ENCODE data around the gene ADRB2.

Gene ADRB2

DNA sequence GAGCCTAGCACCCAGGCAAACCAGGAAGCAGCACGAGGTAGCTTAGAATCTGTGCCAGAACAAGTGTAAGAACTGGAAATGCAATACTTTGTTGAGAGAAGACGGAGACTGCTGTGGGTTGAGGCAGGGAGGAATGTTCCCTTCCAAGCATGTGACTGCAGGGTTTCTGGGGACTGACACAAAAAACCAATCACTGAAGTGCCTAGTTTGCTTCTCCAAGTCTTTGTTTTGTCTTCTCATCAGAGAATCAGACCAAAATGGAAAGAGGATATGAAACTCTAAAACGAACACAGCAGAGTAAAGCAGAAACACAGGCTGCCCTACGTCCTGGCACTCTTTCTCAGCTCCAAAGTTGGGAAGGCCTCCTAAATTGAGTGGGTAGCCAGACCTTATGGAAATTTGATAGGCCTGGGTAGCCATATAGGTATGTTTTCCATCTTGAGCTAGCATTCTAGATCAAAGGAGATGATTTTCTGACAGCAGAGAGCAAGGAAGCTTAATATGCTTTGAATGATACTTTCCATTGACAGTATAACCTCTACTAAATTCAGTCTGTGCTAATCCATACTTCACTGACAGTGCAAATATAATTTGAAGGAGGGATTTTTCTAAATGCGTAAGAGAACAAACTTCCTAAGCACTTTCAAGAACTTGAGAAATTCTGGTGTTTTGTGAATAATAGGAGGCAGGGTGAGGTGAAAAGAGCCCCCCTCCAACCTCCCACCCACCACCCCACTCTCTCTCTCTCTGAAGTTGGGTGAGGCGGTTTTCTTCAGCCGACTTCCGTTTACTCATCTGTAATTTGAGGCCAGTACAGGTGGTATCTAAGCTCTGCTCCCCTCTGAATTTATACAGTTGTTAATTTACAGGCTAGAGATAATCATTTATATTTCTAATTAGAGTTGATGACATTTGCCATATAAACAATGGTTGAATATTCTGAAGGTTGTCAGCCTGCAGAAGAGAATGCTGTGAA is 5.5 kb downstream of the ADRB2 start:
- no peak for DNase-seq

DNA sequence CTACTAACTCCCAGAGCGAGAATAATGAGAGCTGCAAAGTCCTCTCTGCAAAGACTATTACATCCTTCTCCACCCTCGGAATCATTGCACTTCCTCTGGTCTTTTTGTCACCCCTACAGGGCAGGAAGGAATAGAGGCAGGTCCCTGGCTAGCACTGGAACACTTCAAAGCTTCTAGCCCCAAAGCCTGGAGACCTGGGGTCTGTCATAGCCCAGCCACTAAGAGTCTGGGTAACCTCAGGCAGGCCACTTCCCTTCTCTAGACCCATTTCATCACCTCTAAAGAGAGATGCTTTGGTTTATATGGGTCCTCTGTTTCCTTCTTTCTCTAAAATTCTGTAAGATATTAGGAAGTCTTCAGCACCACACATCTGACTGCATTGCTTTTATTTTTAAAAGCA is 6.7 kb downstream of the ADRB2 start:
- no peak for DNase-seq

DNA sequence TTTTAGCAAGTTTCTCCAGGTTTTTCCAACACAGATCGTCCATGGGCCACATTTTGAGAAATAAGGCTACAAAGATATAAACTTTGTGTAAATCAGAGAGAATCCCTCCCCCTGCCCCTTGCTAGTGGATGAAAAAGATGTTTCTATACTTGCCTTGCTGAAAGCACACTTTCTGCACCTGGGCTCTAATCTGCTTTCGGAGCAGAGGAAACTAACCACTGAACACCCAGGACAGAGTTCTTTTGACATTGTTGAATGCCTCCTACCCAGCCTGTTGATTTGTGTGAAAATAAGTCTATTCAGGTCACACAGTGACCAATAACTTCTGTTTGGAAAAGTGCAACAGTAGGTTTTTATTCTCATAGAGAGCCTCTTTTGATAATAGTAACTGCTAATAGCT is 7.5 kb downstream of the ADRB2 start:
- no peak for DNase-seq

DNA sequence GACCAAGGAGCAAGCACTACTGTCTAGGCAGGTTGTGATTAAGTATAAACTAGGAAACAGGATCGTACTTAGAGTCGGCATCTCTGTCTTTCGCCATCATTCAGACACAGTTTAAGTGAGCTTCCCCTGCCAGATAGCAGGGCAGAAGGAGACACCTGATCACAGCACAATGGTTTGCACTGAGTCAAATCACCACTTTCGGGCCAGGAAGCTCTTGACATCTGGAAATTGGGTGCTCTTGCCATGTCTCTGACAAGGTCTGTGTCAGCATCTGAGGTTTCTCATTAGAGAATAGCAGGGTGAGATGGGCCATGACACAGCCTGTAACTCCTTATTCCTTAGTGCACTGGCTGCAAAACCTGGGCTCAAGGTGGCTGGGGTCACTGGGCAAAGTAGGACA is 8.3 kb downstream of the ADRB2 start:
- no peak for DNase-seq

DNA sequence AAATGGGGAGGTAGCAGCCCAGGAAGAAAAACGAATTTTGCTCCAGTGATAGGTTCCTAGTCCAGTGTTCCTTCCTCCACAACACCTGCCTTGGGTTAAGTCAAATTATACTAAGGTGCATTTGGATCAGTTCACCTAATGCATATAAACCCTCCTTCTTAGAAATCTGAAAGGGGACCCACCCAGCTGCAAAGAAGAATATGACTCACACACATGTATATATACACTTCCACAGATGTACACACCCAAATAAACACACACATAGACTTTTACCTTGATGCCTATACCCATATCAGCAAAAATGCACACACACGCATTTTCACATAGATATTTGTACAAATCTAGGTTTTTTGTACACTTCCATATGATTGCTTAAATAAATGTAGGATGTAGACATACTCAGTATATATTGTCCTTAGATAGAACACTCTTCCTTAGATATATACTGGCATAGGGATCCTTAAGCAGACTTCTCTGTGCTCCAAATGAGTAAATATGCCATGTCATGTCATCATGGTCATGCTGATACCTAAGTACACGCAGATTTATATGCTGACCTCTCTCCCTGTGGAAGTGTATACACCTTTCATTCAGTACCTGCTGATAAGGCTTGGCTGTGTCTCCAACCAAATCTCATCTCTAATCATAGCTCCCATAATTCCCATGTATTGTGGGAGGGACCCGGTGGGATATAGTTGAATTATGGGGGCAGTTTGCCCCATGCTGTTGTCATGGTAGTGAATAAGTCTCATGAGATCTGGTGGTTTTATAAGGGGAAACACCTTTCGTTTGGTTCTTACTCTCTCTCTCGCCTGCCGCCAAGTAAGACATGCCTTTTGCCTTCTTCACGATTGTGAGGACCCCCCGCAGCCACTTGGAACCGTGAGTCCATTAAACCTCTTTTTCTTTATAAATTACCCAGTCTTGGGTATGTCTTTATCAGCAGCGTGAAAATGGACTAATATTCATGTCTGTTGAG is 10.2 kb downstream of the ADRB2 start:
- DNase-seq = no peak

DNA sequence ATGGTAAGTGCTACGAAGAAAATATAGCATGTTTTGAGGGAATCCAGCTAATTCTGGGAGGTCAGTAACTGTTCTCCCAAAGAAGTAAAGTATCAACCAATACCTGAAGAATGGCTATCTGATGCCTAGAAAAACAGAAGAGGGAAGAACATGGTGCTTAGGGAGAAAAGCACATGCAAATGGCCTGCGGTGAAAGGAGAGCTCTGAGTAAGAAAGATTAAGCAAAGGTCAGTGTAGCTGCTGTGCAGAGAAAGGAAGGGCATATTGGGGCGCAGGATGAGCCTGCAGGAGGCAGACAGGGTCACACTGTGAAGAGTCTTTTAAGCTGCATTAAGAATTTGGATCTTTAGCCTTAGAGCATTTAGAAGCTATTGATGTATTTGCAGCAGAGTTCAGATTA is 11.0 kb downstream of the ADRB2 start:
- DNase-seq = no peak

DNA sequence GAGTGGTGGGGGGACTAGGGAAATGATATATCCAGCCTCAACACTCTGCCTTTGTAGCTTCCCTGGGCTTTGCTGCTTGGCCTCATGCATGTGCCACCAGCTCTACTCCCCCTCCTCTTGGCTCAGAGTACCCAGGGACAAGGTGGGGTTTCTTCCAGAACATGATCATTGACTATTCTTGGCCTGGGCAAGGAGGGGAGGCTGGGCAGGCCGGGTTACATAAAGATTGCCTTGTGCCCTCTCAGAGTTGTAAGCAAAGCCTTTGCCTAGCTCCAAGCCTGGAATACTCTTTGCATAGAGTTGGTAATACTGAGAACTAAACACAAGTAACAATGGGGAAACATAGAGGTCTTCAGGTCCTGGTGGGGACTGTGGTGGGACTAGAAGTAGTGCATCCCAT is 11.9 kb downstream of the ADRB2 start:
- no peak for DNase-seq

DNA sequence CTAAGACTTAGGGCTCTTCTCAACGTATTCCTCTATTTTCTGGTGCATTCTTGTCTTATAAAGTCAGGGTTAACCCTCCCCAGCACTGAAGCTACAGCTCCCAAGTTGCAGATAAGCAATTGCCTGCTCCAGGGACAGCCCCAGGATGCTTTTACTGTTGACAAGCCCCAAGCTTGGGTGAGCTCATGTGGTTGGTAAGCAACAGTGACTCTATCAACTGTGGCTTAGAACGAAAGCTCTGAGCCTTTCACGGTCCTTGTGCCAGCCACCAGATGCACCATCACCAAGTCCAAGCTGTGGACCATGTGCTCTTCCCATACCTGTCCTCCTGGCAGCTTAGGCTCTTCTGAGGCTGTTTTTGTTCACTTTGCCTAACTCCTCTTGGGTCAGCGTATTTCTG is 13.5 kb downstream of the ADRB2 start:
- DNase-seq = no peak

DNA sequence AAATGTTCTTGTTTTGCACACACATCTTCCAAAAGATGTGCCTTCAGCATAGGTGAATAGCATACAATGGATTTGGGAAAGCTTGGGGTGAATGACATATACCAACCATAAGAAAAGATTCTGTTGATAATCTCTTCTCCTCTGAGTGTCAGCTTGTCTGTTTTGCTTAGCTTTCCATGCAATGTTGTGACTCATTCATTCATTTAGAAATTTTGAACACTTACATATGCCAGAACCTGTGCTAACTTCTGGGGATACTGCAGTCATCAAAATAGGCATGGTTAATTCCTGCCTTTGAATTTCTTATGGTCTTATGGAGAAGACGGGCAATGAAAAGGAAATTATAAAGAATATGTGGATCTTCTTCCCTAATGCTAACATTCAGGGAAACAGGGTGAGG is 14.1 kb downstream of the ADRB2 start:
- DNase-seq = no peak

DNA sequence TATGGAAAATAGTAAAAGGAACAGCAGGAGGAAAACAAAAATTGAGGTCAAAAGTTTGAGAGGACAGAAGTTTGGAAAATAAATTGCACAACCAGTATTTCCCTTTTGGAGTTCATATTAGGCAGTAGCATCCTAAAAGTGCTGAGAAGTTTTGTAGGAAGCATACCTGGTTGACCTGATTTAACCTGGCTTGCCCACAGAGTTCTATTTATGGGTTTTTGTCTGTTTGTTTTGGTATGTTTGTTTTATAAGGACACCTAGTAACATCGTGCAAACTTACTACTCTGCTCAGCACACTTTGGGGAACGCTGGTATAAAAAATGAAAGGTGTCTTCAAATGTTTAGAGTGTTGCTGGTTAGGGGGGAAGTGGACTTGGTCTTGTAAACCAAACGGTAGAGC is 15.1 kb downstream of the ADRB2 start:
- no peak for DNase-seq

DNA sequence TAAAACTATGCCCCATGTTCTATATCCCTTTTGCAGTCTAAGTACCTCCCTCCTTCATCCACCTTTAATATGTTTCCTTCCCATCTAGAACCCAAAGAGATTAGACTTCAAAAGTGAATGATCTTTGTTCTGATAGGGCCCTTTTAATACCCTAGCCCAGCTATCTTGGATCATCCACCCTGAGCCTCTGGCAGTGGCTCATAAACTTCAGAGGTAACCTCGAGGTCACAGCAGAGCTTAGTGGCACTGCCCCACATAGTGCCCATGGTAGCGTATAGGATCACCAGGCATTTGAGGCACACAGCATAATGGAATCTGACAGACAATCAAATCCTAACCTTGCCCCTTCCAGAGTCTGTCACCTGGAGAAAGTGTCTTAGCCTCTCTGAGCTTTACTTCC is 15.8 kb downstream of the ADRB2 start:
- DNase-seq = no peak

DNA sequence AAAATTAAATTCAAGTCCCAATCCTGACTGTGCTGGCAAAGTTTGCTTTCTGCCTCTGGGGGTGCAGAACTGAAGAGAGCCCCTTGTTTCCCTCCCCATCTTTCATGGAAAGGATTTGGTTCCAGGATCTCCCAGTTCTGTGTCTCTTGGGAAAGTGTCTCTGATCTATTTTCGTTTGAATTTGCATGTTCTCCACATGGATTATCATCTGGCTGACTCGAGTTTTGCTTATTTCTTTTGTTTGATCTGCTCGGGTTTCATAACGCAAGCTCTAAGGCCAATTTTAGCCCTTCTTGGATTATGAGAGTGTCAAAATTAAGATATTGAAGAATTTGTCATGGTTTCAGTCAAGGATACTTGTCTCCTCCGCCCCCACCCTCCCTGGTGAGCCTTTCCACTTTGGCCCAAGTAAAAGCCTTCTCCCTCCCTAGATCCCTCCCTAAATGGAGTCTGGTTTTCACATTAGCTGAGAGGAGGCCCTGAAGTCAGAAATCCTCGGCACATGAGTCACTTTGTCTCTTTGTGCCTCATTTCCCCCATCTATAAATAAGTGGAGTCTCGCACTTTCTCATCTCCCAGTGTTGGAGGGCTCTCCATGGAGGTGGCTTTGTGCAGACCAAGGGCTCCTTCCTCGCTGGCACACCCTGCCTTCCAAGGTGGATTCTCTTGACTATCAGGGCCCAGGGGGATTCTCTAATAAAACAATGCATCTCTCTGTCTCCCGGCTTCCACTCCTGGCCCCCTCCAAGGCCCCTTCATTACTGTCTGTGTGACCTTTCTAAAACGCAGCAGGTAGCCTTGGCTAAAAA is 17.3 kb downstream of the ADRB2 start:
- no peak for DNase-seq

DNA sequence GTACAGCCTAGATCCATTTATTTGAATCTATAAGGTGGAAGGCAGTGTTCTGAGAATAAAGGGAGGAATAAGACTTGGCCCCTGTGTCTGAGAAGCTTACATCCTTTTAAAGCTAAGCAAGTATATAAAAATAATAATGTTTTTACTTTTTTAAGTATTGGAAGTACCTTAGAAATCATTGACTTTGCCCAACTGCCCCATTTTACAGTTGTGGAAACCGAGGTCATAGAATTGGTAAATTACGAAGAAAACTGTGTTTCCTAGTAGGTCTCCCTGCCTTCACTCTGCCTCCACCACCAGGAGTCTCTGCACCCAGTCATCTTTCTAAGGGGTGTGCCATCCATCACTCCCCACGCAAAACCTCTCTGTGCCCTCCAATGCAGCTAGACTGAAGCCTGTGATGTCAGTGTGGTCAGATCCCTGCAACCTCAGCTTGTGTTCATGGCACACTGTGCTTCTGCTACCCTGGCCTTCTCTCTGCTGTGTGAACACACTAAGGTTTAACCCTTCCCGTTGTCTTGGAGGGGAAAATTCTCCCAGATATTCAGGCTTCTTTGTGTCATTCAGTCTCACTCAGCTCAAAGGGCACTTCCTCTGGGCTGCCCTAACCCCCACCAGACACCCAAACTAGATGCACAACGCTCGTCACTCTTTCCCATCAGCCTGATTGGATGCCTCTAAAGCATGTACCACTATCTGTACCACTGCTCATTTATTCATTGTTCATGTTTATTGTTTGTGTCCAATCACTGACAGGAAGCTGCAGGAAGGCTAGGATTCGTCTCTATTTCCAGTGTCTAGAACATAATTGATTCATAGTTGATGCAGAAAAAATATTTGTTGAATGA is 18.2 kb downstream of the ADRB2 start:
- no peak for DNase-seq

DNA sequence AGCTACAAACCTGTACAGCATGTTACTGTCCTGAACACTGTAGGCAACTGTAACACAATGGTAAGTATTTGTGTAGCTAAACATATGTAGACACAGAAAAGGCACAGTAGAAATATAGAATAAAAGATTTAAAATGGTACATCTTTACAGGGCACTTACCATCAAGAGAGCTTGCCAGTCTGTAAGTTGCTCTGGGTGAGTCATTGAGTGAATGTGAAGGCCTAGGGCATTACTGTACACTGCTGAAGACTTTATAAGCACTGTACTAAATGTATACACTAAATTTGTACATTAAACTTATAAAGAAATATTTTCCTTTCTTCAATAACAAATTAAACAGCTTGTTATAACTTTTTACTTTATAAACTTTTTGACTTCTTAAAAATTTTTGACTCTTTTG is 20.5 kb downstream of the ADRB2 start:
- DNase-seq = no peak

DNA sequence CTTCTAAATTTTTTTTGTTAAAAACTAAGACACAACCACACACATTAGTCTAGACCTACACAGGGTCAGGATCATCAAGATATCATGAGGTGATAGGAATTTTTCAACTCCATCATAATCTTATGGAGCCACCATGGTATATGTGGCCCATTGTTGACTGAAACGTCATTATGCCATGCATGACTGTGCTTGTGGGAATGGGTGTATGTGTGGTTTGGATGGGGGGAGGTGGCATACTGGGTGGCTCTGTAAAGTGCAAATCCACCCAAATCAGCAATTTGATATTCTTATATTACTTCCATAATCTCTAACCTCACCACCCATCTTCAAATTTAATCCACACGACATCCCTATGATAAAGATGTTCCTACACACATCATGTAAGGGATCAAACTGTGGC is 21.0 kb downstream of the ADRB2 start:
- DNase-seq = no peak

DNA sequence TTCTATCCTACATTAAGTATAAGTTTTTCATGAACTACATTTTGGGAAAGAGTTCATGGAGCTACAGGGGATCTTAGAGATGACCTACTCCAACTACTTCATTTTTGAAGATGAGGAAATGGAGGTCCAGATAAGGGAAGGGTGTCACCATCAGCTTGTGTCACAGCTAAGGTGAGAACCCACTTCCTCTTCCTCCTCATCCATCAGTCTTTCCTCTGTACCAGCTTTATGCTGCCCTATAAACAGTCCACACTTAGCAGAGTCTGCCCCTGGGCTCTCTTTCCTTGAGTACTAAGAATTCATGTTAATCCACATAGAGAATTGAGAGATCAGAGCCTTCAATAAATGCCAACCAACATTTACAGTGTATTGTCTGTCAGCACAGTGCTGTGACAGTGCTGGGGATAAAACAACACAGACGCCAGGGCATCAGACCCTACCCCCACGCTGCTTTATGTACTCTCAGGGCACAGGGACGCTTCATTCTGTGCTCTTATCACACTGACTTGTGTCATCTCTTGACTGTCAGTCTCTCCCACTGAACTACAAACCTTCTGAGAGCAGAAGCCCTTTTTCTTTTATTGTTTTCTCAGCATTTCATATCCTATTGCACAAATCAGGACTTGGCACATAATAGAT is 22.1 kb downstream of the ADRB2 start:
- no peak for DNase-seq

DNA sequence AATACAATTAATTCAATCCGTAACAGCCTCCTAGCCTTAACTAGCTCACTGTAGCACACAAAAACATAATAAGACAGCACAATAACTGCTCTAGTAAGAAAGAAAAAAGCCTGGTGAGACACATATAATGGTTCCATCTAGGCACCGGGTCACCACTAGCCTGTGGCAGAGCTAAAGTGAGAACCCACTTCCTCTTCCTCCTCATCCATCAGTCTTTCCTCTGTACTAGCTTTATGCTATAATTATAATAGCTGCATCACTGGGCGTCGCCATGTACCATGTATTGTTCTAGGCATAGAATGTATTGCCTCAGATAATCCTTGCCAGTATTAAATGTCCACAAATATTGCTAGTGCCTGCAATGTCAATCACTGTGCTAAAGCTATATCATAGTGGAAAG is 23.1 kb downstream of the ADRB2 start:
- no peak for DNase-seq

DNA sequence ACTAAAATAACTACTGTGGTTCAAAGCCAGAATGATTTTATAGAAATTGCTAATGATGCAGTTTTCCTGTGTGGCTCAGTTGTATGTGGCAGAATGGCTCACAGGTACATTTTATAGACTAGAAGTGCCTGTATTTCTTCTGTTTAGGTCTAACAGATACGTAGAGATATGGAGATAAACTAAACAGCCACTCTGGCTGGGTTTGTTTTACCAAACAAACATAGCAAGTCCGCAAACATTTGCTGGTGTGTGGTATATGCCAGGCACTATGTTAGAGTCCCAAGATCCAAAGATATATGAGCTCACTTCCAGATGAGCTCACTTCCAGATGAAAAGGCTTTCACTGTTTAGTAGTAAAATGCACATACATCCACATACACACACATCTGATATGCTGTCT is 24.4 kb downstream of the ADRB2 start:
- DNase-seq = no peak

DNA sequence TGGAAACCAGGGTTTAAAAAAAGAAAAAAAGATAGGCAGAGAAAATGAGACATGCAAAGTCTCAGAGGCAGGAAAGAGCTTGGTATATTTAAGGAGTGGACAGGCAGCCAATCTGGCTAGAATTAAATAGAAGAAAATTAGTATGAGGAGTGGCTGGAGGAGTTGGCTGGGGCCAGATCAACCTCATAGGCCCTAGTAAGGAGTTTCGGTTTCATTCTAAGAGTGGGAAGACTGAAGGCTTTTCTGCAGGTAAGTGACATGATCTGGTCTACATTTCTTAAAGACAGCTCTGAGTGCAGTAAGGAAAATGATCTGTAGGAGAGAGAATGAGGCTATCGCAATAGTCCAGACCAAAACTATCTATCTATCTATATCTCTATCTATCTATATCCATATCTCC is 27.5 kb downstream of the ADRB2 start:
- no peak for DNase-seq

DNA sequence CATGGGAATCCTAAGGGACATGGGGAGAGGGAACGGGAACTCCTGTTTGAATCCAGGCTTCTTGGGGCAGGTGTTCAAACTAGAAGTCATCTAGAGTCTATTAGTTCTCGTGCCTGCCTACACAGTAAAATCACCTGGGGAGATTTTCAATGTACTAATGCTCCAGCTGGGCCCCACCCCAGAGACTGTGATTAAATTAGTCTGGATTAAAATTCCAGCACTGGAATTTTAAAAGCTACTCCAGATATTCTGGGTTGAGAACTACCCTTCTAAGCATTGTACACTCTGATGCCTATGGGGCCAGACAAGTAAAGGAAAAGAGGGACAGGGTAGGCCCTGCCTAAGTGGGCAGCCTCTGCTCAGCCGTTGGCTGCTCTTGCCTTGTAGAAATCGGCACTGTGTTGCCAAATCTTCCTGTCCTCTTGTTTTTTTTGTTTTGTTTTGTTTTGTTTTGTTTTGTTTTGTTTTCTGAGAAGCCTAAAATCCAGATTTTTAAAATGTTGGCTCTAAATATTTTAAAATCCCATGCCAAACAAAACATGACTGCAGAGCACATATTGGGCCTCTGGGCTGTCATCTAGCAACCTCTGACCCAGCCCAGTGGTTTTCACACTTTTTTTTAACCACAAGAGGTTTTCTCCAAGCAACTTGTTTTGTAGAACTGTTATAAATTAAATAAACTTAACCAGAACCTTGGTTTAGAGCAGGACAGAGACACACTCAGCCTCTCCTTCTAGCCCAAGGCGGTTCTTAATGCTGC is 29.0 kb downstream of the ADRB2 start:
- DNase-seq = no peak

DNA sequence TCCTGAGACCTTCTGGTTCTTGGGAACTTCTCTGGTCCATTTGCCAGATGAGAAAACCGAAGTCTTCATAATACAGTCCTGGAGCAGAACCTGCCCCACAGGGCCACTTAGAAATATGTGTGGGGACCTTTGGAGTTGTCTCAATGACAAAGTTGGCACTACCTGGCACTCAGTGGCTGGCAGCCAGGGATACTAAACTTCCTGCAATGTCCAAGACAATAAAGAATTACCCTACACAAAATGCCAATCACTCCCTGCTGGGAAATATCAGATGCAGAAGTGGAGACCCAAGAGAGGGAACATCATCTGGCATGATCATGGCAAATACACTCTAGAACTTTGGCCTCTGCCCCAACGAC is 29.6 kb downstream of the ADRB2 start:
- no peak for DNase-seq
